Amniotic stem cell (primary cell): ENCODE data around the gene LAT.
"Not testable (repeated sequence)": the region's sequence is repeated elsewhere in the genome, so short reads cannot be mapped to it uniquely, and the experiment has no call there.

Source experiments
- DNase-seq: peaks from one replicate; lab custom pipeline; 2025; lab: John Stamatoyannopoulos, UW

The LAT gene

GRCh38 chr16:28977703-28978662 is 6.9 kb upstream of the LAT start:
- no peak for DNase-seq

- not testable (repeated sequence) for DNase-seq
Measured at GRCh38 chr16:28980330-28980729, 4.5 kb upstream of the LAT start.

- no peak for DNase-seq
Measured at GRCh38 chr16:28980929-28981328, 3.9 kb upstream of the LAT start.

DNA sequence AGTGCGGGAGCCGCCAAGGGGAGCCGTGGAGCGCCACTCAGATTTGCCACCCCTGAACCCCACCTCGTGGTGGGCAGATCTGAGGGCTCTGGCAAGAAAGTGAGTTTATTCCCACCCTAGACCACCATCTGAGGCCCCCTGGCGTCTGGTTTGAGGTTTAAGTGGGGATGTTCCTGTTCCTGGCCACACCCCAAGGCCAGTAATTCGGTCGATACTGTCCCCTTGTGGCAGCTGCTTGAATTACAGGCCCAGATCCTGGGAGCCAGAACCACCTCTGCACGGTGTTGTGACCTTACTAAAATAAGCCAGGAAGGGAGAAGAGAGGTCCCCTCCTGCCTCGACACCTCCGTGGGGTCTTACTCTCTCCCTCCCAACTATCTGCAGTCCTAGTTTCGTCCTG is 3.3 kb upstream of the LAT start:
- DNase-seq = no peak

DNA sequence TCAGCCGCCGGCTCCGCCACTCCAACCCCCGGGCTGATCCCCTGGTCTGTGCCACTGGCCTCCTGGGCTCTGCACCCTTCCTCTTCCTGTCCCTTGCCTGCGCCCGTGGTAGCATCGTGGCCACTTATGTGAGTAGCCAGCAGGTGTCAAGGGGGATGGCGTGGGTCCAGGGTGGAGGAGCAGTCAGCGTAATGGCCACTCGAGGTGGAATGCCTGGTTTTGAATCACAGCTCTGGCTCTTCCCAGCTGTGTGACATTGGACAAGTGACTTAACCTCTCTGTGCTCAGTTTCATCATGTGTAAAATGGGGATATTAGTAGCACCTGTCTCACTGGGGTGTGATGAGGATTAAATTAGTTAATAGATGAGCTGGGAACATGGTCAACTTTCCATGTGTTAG is 2.4 kb upstream of the LAT start:
- DNase-seq = no peak

- DNase-seq = no peak
Measured at GRCh38 chr16:28982949-28983348, 1.9 kb upstream of the LAT start.

GRCh38 chr16:28983644-28984043 is 1.2 kb upstream of the LAT start:
- no peak for DNase-seq

GRCh38 chr16:28984091-28984490 is 761 bp upstream of the LAT start:
- no peak for DNase-seq

DNA sequence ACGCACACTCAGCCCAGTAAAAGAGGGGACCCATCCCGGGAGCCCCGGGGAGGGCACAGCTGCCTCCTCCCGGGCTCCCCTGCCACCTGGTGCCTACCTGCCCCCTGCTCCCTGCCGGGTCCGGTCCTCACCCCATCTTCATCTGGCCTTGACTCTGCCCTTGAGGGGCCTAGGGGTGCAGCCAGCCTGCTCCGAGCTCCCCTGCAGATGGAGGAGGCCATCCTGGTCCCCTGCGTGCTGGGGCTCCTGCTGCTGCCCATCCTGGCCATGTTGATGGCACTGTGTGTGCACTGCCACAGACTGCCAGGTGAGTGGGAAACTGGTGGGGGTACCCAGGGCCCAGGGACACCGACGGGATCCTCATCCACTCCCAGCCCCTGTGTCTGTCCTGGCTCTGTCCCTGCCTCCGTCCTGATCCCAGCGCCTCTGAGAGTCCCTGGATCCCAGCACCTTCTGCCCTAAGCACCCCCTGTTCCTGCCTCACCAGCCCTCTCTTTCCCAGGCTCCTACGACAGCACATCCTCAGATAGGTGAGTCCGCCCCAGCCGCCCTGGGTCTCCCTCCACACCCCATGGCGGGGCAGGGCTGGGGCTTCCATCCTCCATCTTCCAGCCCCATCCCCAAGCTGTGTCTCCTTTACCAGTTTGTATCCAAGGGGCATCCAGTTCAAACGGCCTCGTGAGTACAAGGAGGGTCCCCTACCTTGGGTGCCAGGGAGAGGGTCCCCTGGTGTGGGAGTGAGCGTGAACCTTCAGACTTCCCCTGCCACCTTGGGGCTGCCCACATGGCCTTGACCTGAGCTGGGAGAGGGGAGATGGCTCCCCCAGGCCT is 574 bp downstream of the LAT start:
- DNase-seq = no peak

GRCh38 chr16:28986046-28986445 is 1.2 kb downstream of the LAT start:
- DNase-seq = no peak

- no peak for DNase-seq
Measured at GRCh38 chr16:28986492-28986891, 1.6 kb downstream of the LAT start.

DNA sequence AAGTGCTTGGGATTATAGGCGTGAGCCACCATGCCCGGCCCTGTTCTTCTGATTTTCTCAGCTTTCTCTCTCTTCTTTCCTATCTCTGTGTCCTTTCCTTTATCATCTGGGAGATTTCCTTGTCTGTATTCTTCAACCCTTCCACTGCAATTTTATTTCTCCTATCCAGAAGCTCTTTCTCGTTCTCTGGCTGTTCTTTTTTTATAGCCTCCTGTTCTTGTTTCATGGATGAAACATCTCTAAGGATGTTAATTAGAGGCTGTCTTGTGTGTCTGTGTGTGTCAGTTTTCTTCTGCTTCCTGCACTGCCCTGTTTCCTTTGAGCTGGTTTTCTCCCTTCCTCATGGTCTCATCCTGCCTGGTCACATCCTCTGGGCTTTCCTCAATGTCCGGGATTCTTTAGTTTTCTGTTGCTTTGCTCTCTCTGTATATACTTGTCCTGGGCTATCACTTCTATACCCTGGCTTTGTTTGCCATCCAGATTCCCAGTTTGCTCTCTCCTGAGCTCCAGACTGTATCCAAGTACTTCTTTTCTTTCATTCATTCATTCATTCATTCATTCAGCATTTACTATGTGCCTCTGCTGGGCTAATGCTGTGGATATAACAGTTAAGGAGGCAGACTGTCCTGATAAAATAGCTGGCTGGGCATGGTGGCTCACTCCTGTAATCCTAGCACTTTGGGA is 2.5 kb downstream of the LAT start:
- DNase-seq = no peak

- DNase-seq = no peak
Measured at GRCh38 chr16:28989363-28989762, 4.5 kb downstream of the LAT start.

GRCh38 chr16:28990375-28991040 is 5.7 kb downstream of the LAT start:
- DNase-seq = no peak

DNA sequence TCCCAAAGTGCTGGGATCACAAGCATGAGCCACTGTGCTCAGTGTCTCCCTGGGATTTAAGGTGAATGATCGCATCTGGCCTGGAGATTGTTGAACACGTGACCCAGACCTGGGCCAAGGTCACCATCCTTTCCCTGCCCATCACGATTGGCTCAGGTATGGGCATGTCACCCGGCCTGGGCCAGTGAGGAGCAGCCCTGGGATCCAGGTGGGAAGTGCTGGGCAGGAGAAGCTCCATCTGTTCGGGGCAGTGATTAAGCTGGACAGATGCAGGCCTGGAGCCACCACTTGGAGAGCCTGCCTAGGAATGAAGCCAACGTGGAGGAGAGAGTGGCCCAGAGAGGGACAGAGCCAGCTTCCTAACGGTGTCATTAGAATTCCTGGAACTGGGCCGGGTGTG is 6.8 kb downstream of the LAT start:
- DNase-seq = no peak

DNA sequence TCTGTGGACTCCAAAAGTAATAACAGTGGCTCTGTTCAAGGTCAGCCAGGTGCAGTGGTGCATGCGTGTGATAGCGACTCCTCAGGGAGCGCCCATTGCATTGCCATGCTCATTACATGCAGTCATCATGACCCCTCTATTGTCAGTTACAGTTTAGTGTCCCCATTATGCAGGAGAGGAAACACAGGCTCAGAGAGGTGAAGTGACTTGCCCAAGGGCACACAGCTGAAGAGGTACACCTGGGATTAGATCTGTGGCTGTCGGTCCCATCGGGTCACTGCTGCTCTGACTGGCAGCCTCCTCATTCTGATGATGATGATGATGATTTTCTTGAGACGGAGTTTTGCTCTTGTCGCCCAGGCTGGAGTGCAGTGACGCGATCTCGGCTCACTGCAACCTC is 7.6 kb downstream of the LAT start:
- no peak for DNase-seq

GRCh38 chr16:28998837-28999236 is 14.0 kb downstream of the LAT start:
- no peak for DNase-seq

GRCh38 chr16:28999577-28999976 is 14.7 kb downstream of the LAT start:
- DNase-seq = no peak

- DNase-seq = no peak
Measured at GRCh38 chr16:29000019-29000418, 15.2 kb downstream of the LAT start.

DNA sequence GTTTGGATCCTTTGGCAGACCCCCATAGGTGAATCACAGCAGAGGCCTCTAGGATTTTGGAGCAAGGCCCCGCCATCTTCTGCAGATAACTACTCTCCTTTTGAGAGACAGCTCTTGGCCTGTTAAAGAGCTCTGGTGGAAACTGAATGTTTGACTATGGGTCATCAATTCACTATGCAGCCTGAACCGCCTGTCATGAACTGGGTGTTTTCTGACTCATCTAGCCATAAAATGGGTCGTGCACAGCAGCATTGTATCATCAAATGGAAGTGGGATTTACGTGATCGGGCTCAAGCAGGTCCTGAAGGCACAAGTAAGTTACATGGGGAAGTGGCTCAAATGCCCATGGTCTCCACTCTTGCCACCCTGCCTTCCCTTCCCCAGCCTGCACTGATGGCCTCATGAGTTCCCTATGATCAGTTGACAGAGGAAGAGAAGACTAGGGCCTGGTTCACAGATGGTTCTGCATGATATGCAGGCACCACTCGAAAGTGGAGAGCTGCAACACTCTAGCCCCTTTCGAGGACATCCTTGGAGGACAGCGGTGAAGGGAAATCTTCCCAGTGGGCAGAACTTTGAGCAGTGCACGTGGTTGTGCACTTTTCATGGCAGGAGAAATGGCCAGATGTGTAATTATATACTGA is 19.8 kb downstream of the LAT start:
- DNase-seq = not testable (repeated sequence)
